ENCODE measurements around the gene TP53I13. TPM values are rescaled to one million over a fixed set of nuclear protein-coding genes. Genes with fewer than 3 reads are reported as not detected.

The TP53I13 gene
- total and polyA plus RNA-seq, 10 of the 15 experiments (the other 5 are each of a cell fraction or from before 2014, with no cell fraction given): 0.31 to 45.1 (median 19.5) TPM; not detected in 1

- TF ChIP-seq ZNF592 (IDR thresholded peaks at IDR 0.05) (no peak), CEBPB (IDR thresholded peaks at IDR 0.05; ENCODE audit: borderline replicate concordance in 1 of 2, low read depth in 2 of 2, low read length in 2 of 2) (no peak), GATAD2B (conservative IDR thresholded peaks at IDR 0.05; ENCODE audit: low read depth) (peak; percentile 24), MAX (IDR thresholded peaks at IDR 0.05; ENCODE audit: low read depth, low read length) (peak; percentile 61; the same call in 1 of the 2 replicates), POLR2AphosphoS2 (IDR thresholded peaks at IDR 0.05; ENCODE audit: low read depth, low read length) (no peak), MYB (IDR thresholded peaks at IDR 0.05; ENCODE audit: borderline replicate concordance, low read depth, low read length) (no peak), HCFC1 (IDR thresholded peaks at IDR 0.05; ENCODE audit: low read length) (no peak), NFXL1 (IDR thresholded peaks at IDR 0.05; ENCODE audit: borderline replicate concordance) (no peak), PRDM15 (CRISPR knock-in tag; IDR thresholded peaks at IDR 0.05) (no peak), YY1 (IDR thresholded peaks at IDR 0.05; ENCODE audit: low read depth, low read length) (peak; percentile 59; the same call in 1 of the 2 replicates), SRF (IDR thresholded peaks at IDR 0.05; ENCODE audit: low read depth in 2 of 2, low read length in 2 of 2) (no peak), PAX5 (IDR thresholded peaks at IDR 0.05; ENCODE audit: borderline replicate concordance, low read depth, low read length) (no peak), CHD2 (IDR thresholded peaks at IDR 0.05; ENCODE audit: borderline replicate concordance, low read depth, low read length) (no peak), MXI1 (IDR thresholded peaks at IDR 0.05; ENCODE audit: low read depth, low read length) (peak; percentile 43; the same call in 1 of the 2 replicates), WRNIP1 (IDR thresholded peaks at IDR 0.05; ENCODE audit: borderline replicate concordance, low read depth, low read length) (no peak), ELK1 (IDR thresholded peaks at IDR 0.05; ENCODE audit: low read depth, low read length) (no peak), TBL1XR1 (IDR thresholded peaks at IDR 0.05; ENCODE audit: low read depth, low read length) (no peak), NR2C1 (IDR thresholded peaks at IDR 0.05) (no peak), IRF3 (IDR thresholded peaks at IDR 0.05) (no peak), RCOR1 (conservative IDR thresholded peaks at IDR 0.05; ENCODE audit: low read depth, low read length) (no peak), CREB1 (IDR thresholded peaks at IDR 0.05; ENCODE audit: low read depth) (peak; percentile 48; the same call in 1 of the 2 replicates), BACH1 (IDR thresholded peaks at IDR 0.05; ENCODE audit: borderline replicate concordance) (no peak)
Observed at GRCh38 chr17:29617125-29617480, 48.6 kb downstream of the TP53I13 start (continued).
